Gastroesophageal sphincter (tissue), 3 donors: Measurements from ENCODE around the gene SLC8A1.

ENCODE experiments used
- EP300 ChIP-seq: sonication (generic); formaldehyde crosslinking; IDR thresholded peaks from one replicate; pipeline ENCODE4 v1.6.1; 2017; ENCODE audit warnings: antibody characterized with exemption, mild to moderate bottlenecking
- TF ChIP-seq, protein P1 (sequence below), 4 experiments: fragments of 200-600 bp in 2 of 4; fragments of 450-650 bp in 2 of 4; sonication (generic) in 1 of 4; IDR thresholded peaks; one replicate each; pipeline ENCODE4 v1.5.1; 2017 to 2019; ENCODE audit warnings: antibody characterized with exemption in 4 of 4, mild to moderate bottlenecking in 2 of 4, moderate library complexity in 2 of 4

DNA sequence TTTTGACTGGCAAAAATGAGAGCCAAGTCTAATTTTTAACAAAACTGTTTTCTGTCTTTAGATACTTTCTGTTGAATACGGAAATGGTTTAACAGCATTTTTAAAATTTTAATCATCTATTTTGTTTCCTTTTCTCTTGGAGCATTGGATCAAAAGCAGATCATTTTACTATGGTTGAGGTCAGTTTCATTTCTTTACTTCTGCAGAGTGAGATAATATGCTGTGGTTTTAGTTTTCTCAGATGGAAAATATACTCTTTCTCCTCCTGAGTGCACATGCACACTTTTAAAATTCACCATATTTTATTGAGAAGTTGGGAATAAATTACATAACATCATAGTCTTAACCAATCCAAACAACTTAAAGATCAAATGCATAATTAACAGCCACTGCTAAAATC, 283.3 kb downstream of the SLC8A1 start:
- TF ChIP-seq, protein P1, sequence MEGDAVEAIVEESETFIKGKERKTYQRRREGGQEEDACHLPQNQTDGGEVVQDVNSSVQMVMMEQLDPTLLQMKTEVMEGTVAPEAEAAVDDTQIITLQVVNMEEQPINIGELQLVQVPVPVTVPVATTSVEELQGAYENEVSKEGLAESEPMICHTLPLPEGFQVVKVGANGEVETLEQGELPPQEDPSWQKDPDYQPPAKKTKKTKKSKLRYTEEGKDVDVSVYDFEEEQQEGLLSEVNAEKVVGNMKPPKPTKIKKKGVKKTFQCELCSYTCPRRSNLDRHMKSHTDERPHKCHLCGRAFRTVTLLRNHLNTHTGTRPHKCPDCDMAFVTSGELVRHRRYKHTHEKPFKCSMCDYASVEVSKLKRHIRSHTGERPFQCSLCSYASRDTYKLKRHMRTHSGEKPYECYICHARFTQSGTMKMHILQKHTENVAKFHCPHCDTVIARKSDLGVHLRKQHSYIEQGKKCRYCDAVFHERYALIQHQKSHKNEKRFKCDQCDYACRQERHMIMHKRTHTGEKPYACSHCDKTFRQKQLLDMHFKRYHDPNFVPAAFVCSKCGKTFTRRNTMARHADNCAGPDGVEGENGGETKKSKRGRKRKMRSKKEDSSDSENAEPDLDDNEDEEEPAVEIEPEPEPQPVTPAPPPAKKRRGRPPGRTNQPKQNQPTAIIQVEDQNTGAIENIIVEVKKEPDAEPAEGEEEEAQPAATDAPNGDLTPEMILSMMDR (IDR thresholded peaks at IDR 0.05): no peak
- no peak for TF ChIP-seq EP300
